Activated naive CD8-positive, alpha-beta T cell (primary cell): ENCODE measurements around the gene REM2.
A peak's percentile ranks its signal among the peaks of the same experiment; 100 is the strongest.

Experiments used
- H3K27ac Mint-ChIP-seq: one replicate; pipeline ENCODE4 v1.8.0; 2021; ENCODE audit warnings: mixed read lengths
- H3K27me3 Mint-ChIP-seq: one replicate; pipeline ENCODE4 v1.8.0; 2021; ENCODE audit warnings: mixed read lengths
- H3K36me3 Mint-ChIP-seq: one replicate; pipeline ENCODE4 v1.8.0; 2021; ENCODE audit warnings: mixed read lengths
- H3K4me1 Mint-ChIP-seq: one replicate; pipeline ENCODE4 v1.8.0; 2021; ENCODE audit warnings: low read depth, mixed read lengths
- H3K4me3 Mint-ChIP-seq: one replicate; pipeline ENCODE4 v1.8.0; 2021; ENCODE audit warnings: mild to moderate bottlenecking, mixed read lengths
- H3K9me3 Mint-ChIP-seq: one replicate; pipeline ENCODE4 v1.8.0; 2021; ENCODE audit warnings: low read depth, mixed read lengths

Gene REM2

DNA sequence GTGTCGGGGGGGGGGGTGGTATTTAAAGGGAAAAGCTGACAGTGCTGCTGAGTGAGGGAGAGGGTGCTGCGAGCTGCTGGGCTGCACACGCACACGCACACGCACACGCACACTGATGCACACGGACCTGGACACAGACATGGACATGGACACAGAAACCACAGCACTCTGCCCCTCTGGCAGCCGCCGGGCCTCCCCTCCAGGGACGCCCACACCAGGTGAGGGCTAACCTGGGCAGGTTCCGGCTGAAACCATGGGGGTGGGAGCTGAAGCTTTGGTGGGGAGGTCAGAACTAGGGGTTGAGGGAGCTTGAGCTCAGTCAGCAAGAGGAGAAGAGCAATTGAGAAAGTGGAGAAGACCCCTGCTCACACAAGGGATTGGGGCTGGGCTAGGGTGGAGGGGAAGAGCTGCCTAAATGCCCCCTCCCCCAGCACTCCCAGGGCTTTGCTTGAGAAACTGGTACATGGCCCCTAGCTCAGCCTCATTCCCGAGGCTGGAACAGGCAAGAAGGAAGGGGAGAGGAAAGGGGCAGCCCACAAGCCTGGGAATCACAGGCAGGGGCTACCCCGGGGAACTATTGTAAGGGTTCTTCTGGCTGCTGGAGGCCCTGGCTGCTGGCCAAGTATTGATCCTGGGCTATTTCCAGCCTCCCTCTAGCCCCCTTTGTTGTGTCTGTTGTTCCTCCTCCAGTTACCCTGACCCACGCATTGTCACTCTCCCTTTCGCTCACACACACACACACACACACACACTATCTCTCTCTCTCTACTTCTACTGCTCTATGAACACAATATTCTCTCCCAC is at the start of gene REM2:
Gene REM2 (plus strand): TSS at position 50 of the 804 bp plus-strand sequence. CDS start 66 bp downstream, at position 116.
- Mint-ChIP-seq H3K9me3 (no peaks in the 10 kb centered on the region), H3K27me3 (no peaks in the 10 kb centered on the region), H3K36me3 (no peaks in the 10 kb centered on the region), H3K4me3 (no peak within 1 kb of the TSS), H3K27ac (peak within 1 kb of the TSS; percentile 28), H3K4me1 (peaks cover 39% of the 10 kb centered on the region)

- Mint-ChIP-seq H3K9me3 (no peaks in the 10 kb centered on the region), H3K27ac (peak overlapping the region; percentile 12), H3K36me3 (peaks cover 5% of the 10 kb centered on the region), H3K4me3 (peak overlapping the region; percentile 55), H3K27me3 (peaks cover 2% of the 10 kb centered on the region), H3K4me1 (peaks cover 25% of the 10 kb centered on the region)
These were observed 47.5 kb upstream of the REM2 start for GRCh38 chr14:22835505-22835904.

DNA sequence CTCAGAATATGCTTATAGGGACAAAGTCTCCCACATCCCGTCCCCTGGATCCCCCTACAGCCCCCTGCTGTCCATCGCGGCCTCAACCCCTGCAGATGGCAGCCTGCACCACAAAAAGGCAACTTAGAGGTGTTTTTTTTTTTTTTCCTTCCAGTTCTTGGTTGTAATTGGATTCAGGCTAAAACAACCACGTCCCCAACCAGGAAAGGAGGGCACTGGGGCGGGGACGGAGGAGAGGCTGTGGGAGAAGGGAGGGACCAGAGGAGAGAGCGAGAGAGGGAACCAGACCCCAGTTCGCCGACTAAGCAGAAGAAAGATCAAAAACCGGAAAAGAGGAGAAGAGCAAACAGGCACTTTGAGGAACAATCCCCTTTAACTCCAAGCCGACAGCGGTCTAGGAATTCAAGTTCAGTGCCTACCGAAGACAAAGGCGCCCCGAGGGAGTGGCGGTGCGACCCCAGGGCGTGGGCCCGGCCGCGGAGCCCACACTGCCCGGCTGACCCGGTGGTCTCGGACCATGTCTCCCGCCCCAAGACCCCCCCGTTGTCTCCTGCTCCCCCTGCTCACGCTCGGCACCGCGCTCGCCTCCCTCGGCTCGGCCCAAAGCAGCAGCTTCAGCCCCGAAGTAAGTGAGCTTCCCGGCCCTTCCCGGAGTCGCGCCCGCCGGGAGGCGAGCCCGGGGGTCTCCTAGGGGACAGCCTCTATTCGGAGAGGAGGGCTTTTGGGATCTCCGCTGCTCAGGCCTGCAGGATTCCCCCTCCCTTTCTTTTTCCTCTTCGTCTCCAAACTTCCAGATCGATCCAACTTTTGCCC is 46.5 kb upstream of the REM2 start, which contains the start of gene MMP14:
Gene MMP14 (plus strand): TSS at position 285 of the 813 bp plus-strand sequence. CDS start 233 bp downstream, at position 518.
- Mint-ChIP-seq H3K27me3 (peaks cover 2% of the 10 kb centered on the region), H3K9me3 (no peaks in the 10 kb centered on the region), H3K27ac (peak within 1 kb of the TSS; percentile 71), H3K4me3 (peak within 1 kb of the TSS; percentile 91), H3K36me3 (peaks cover under 1% of the 10 kb centered on the region), H3K4me1 (peaks cover 19% of the 10 kb centered on the region)

GRCh38 chr14:22837114-22837749 is 45.8 kb upstream of the REM2 start:
- peak overlapping the region; percentile 71 for H3K27ac Mint-ChIP-seq
- peaks cover 2% of the 10 kb centered on the region for H3K27me3 Mint-ChIP-seq
- H3K36me3 Mint-ChIP-seq: no peaks in the 10 kb centered on the region
- H3K9me3 Mint-ChIP-seq: no peaks in the 10 kb centered on the region
- H3K4me1 Mint-ChIP-seq: peaks cover 15% of the 10 kb centered on the region
- peak overlapping the region; percentile 91 for H3K4me3 Mint-ChIP-seq

- no peaks in the 10 kb centered on the region for H3K36me3 Mint-ChIP-seq
- H3K27me3 Mint-ChIP-seq: peaks cover 2% of the 10 kb centered on the region
- H3K4me3 Mint-ChIP-seq: peak overlapping the region; percentile 91
- no peak overlapping the region for H3K27ac Mint-ChIP-seq
- peaks cover 15% of the 10 kb centered on the region for H3K4me1 Mint-ChIP-seq
- H3K9me3 Mint-ChIP-seq: no peaks in the 10 kb centered on the region
These were observed 45.1 kb upstream of the REM2 start for GRCh38 chr14:22837750-22838538.

GRCh38 chr14:22838631-22839041 is 44.4 kb upstream of the REM2 start:
- peaks cover 15% of the 10 kb centered on the region for H3K4me1 Mint-ChIP-seq
- H3K27ac Mint-ChIP-seq: no peak overlapping the region

DNA sequence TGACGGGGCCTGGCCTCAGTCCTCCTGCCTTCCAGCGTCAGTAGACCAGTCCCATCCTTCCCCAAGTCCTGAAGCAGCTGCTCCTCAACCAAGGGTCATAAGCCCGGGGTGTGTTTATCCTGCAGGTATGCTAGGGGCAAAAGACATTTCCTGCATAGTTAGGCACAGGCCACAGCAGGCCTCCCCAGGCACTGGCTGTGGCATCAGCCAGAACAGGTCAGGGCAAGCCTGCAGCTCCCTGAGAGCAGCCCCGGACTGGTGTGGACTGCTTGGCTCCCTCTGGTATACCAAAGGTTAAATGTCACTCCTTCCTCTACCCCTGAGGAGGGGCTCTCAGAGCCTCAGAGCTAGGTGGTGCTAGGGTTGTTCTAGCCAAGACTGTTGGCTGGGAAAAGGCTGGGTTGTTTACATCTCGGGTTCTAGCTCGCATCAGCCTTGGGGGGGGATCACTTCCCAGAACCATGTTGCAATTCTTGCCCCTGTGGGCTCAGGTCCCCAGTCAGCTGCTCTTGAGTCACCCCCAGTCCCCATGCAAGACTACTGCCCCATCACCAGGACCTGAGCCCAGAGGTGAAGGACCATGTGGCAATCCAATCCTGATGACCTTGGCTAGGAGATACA is 43.8 kb upstream of the REM2 start:
- Mint-ChIP-seq H3K4me3 (peak overlapping the region; percentile 51), H3K4me1 (peaks cover 15% of the 10 kb centered on the region), H3K9me3 (no peaks in the 10 kb centered on the region), H3K36me3 (no peaks in the 10 kb centered on the region), H3K27me3 (peaks cover 2% of the 10 kb centered on the region), H3K27ac (peak overlapping the region; percentile 46)

More at GRCh38 chr14:22838631-22839041, 44.4 kb upstream of the REM2 start:
- H3K4me3 Mint-ChIP-seq: peak overlapping the region; percentile 20
- no peaks in the 10 kb centered on the region for H3K36me3 Mint-ChIP-seq
- peaks cover 2% of the 10 kb centered on the region for H3K27me3 Mint-ChIP-seq
- H3K9me3 Mint-ChIP-seq: no peaks in the 10 kb centered on the region

GRCh38 chr14:22841311-22841710 is 41.7 kb upstream of the REM2 start:
- Mint-ChIP-seq H3K4me1 (peaks cover 14% of the 10 kb centered on the region), H3K36me3 (no peaks in the 10 kb centered on the region), H3K27me3 (peaks cover 2% of the 10 kb centered on the region), H3K9me3 (no peaks in the 10 kb centered on the region), H3K27ac (no peak overlapping the region), H3K4me3 (no peak overlapping the region)

DNA sequence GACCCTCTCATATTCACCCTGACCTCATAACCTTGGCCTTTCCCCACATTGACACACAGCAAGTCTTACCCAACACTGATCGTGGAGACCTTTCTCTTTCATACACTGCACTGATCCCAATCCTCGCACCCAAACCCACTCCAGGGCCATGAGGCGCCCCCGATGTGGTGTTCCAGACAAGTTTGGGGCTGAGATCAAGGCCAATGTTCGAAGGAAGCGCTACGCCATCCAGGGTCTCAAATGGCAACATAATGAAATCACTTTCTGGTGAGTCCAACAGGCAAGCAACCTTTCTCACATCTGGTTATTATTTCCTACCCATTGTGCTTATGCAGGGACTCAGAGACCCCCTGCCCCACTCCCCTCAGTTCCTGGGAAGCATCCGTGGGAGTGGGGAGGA is 41.3 kb upstream of the REM2 start:
- Mint-ChIP-seq H3K27ac (no peak overlapping the region), H3K4me1 (peaks cover 13% of the 10 kb centered on the region), H3K27me3 (peaks cover 2% of the 10 kb centered on the region), H3K36me3 (no peaks in the 10 kb centered on the region), H3K4me3 (no peak overlapping the region), H3K9me3 (no peaks in the 10 kb centered on the region)

- Mint-ChIP-seq H3K27ac (no peak overlapping the region), H3K9me3 (no peaks in the 10 kb centered on the region), H3K36me3 (no peaks in the 10 kb centered on the region), H3K27me3 (peaks cover 2% of the 10 kb centered on the region), H3K4me1 (peaks cover 8% of the 10 kb centered on the region), H3K4me3 (no peak overlapping the region)
These were observed 40.6 kb upstream of the REM2 start for GRCh38 chr14:22842211-22843122.

- no peaks in the 10 kb centered on the region for H3K9me3 Mint-ChIP-seq
- peaks cover 4% of the 10 kb centered on the region for H3K27me3 Mint-ChIP-seq
- H3K36me3 Mint-ChIP-seq: no peaks in the 10 kb centered on the region
- H3K27ac Mint-ChIP-seq: no peak overlapping the region
- no peak overlapping the region for H3K4me3 Mint-ChIP-seq
- H3K4me1 Mint-ChIP-seq: peaks cover 3% of the 10 kb centered on the region
These were observed 39.7 kb upstream of the REM2 start for GRCh38 chr14:22843123-22843925.

- Mint-ChIP-seq H3K9me3 (no peaks in the 10 kb centered on the region), H3K4me3 (no peak overlapping the region), H3K27ac (no peak overlapping the region), H3K27me3 (peaks cover 3% of the 10 kb centered on the region), H3K36me3 (no peaks in the 10 kb centered on the region), H3K4me1 (no peaks in the 10 kb centered on the region)
These were observed 38.6 kb upstream of the REM2 start for GRCh38 chr14:22844221-22845102.
